IMR-90 (cell line): ENCODE data around the gene LIMCH1. TPM values are rescaled to one million over a fixed set of nuclear protein-coding genes. Genes with fewer than 3 reads are reported as not detected.
A peak's percentile ranks its signal among the peaks of the same experiment; 100 is the strongest.

ENCODE experiments used
- ATAC-seq: fragments of 200-7000 bp; cut with Tn5 transposase; 2 replicates; pipeline ENCODE4 v1.9.1; 2020; ENCODE audit warnings: low read depth, mild to moderate bottlenecking, moderate library complexity
- Bru-seq: library from RNA; stranded (reverse); fragments of 400-500 nt; gene quantifications from one replicate; lab custom pipeline; 2021; lab: Mats Ljungman, UMichigan
- BruChase-seq, 2 experiments: library from RNA; stranded (reverse); fragments of 400-500 nt; gene quantifications; one replicate each; lab custom pipeline; 2021; lab: Mats Ljungman, UMichigan
- BruUV-seq: library from RNA; stranded (reverse); fragments of 400-500 nt; replicated peaks from 2 replicates; lab custom pipeline; 2021; lab: Mats Ljungman, UMichigan
- CTCF ChIA-PET: fragments of 300-600 bp; formaldehyde crosslinking; extraction: SDS; loops from one replicate; lab custom pipeline; 2021; ENCODE audit warnings: antibody characterized with exemption; lab: Yijun Ruan, JAX
- POLR2A ChIA-PET: fragments of 300-600 bp; sonication (Branson Sonifier 250); formaldehyde crosslinking; loops from one replicate; lab custom pipeline; 2022; ENCODE audit warnings: antibody characterized with exemption; ENCODE audit not compliant: unreplicated experiment; lab: Charles Lee
- DNase-seq: peaks from one replicate; pipeline ENCODE4 v3.0.0; 2013
- H2AFZ ChIP-seq: replicated peaks from 2 replicates; pipeline ENCODE3; 2013; ENCODE audit warnings: low read length, mild to moderate bottlenecking; ENCODE audit not compliant: poor library complexity
- H2AK5ac ChIP-seq: 2 replicates; pipeline ENCODE4 v1.6.1; 2013; ENCODE audit warnings: low read depth, low read length, inconsistent platforms
- H2AK9ac ChIP-seq: replicated peaks from 2 replicates; pipeline ENCODE3; 2013; ENCODE audit warnings: mild to moderate bottlenecking, low read depth, low read length, moderate library complexity; ENCODE audit not compliant: poor library complexity
- H2BK120ac ChIP-seq: 2 replicates; pipeline ENCODE4 v1.6.1; 2013; ENCODE audit warnings: low read depth, low read length, inconsistent platforms
- H2BK15ac ChIP-seq: 3 replicates; pipeline ENCODE4 v1.6.1; 2013; ENCODE audit warnings: low read depth, low read length, inconsistent platforms
- H2BK20ac ChIP-seq: 2 replicates; pipeline ENCODE4 v1.6.1; 2013; ENCODE audit warnings: low read depth, mild to moderate bottlenecking, inconsistent platforms, low read length, moderate library complexity
- H2BK5ac ChIP-seq: 2 replicates; pipeline ENCODE4 v1.6.1; 2013; ENCODE audit warnings: mild to moderate bottlenecking, low read depth, low read length, inconsistent platforms; ENCODE audit not compliant: poor library complexity, severe bottlenecking
- H3K14ac ChIP-seq: replicated peaks from 2 replicates; pipeline ENCODE4 v1.6.1; 2013; ENCODE audit warnings: low read depth, low read length, inconsistent platforms
- H3K18ac ChIP-seq: 2 replicates; pipeline ENCODE4 v1.6.1; 2013; ENCODE audit warnings: low read depth, low read length, control low read depth
- H3K23ac ChIP-seq: 2 replicates; pipeline ENCODE4 v1.6.1; 2013; ENCODE audit warnings: low read depth, low read length, inconsistent platforms
- H3K27ac ChIP-seq: 2 replicates; pipeline ENCODE4 v1.5.1; 2013; ENCODE audit warnings: mild to moderate bottlenecking, control low read depth, low read length; ENCODE audit not compliant: insufficient read depth
- H3K27me3 ChIP-seq: 2 replicates; pipeline ENCODE4 v1.6.1; 2013; ENCODE audit warnings: low read length; ENCODE audit not compliant: control insufficient read depth, insufficient read depth
- H3K36me3 ChIP-seq: 2 replicates; pipeline ENCODE4 v1.6.1; 2013; ENCODE audit warnings: low read length, mixed read lengths; ENCODE audit not compliant: control insufficient read depth, insufficient read depth
- H3K4ac ChIP-seq: 2 replicates; pipeline ENCODE4 v1.6.1; 2013; ENCODE audit warnings: low read depth, low read length, inconsistent platforms
- H3K4me1 ChIP-seq: 2 replicates; pipeline ENCODE4 v1.6.1; 2013; ENCODE audit warnings: low read length, mixed read lengths; ENCODE audit not compliant: control insufficient read depth, insufficient read depth
- H3K4me2 ChIP-seq: 2 replicates; pipeline ENCODE4 v1.6.1; 2013; ENCODE audit warnings: low read depth, mild to moderate bottlenecking, control low read depth, low read length, moderate library complexity
- H3K4me3 ChIP-seq: 2 replicates; pipeline ENCODE4 v1.5.1; 2013; ENCODE audit warnings: low read depth, mild to moderate bottlenecking, control low read depth, low read length, moderate library complexity; ENCODE audit not compliant: insufficient read depth
- H3K56ac ChIP-seq: 2 replicates; pipeline ENCODE4 v1.6.1; 2013; ENCODE audit warnings: low read length, inconsistent platforms; ENCODE audit not compliant: insufficient read depth; ENCODE audit errors: extremely low read depth
- H3K79me1 ChIP-seq, 2 experiments: 2 replicates each; pipeline ENCODE4 v1.6.1; 2013; ENCODE audit warnings: low read length in 2 of 2, inconsistent platforms in 1 of 2, low read depth in 1 of 2
- H3K9ac ChIP-seq: 2 replicates; pipeline ENCODE4 v1.6.1; 2013; ENCODE audit warnings: low read depth, low read length, control low read depth
- H3K9me1 ChIP-seq: 2 replicates; pipeline ENCODE4 v1.6.1; 2013; ENCODE audit warnings: low read length, inconsistent platforms; ENCODE audit not compliant: insufficient read depth
- H3K9me3 ChIP-seq: 2 replicates; pipeline ENCODE4 v1.6.1; 2013; ENCODE audit warnings: low read length; ENCODE audit not compliant: control insufficient read depth, insufficient read depth
- H4K20me1 ChIP-seq: 2 replicates; pipeline ENCODE4 v1.6.1; 2013; ENCODE audit warnings: low read length, inconsistent platforms; ENCODE audit not compliant: insufficient read depth
- H4K5ac ChIP-seq: 2 replicates; pipeline ENCODE4 v1.6.1; 2013; ENCODE audit warnings: mild to moderate bottlenecking, low read depth, low read length, control low read depth
- H4K8ac ChIP-seq, 2 experiments: 2 replicates each; pipeline ENCODE4 v1.6.1; 2013; ENCODE audit warnings: low read depth in 2 of 2, low read length in 2 of 2, control low read depth in 1 of 2, inconsistent platforms in 1 of 2
- H4K91ac ChIP-seq: 2 replicates; pipeline ENCODE4 v1.6.1; 2013; ENCODE audit warnings: low read depth, low read length, inconsistent platforms; ENCODE audit not compliant: insufficient read depth
- BHLHE40 ChIP-seq: fragments of 150-350 bp; IDR thresholded peaks from 2 replicates; pipeline ENCODE4 v1.6.1; 2016; ENCODE audit warnings: mild to moderate bottlenecking, low read depth, low read length
- CEBPB ChIP-seq: IDR thresholded peaks from 2 replicates; pipeline ENCODE4 v1.6.1; 2012; ENCODE audit warnings: low read depth, low read length, improper control_type of control experiment
- MAFK ChIP-seq: IDR thresholded peaks from 2 replicates; pipeline ENCODE4 v1.6.1; 2012; ENCODE audit warnings: low read depth, low read length, improper control_type of control experiment
- MAZ ChIP-seq: IDR thresholded peaks from 2 replicates; pipeline ENCODE4 v1.6.1; 2012; ENCODE audit warnings: low read depth, mild to moderate bottlenecking, low read length, improper control_type of control experiment, moderate library complexity, borderline replicate concordance
- NFE2L2 ChIP-seq: fragments of 150-350 bp; IDR thresholded peaks from 2 replicates; pipeline ENCODE4 v1.6.1; 2016; ENCODE audit warnings: low read depth, mild to moderate bottlenecking, low read length
- RAD21 ChIP-seq: IDR thresholded peaks from 2 replicates; pipeline ENCODE4 v1.6.1; 2012; ENCODE audit warnings: low read length, improper control_type of control experiment
- RFX5 ChIP-seq: IDR thresholded peaks from 2 replicates; pipeline ENCODE4 v1.8.0; 2012; ENCODE audit warnings: low read depth, mild to moderate bottlenecking, low read length, moderate library complexity
- SMC3 ChIP-seq: fragments of 150-350 bp; IDR thresholded peaks from 2 replicates; pipeline ENCODE4 v1.6.1; 2016; ENCODE audit warnings: low read depth, mild to moderate bottlenecking, antibody characterized with exemption, low read length, moderate library complexity
- USF2 ChIP-seq: fragments of 150-350 bp; IDR thresholded peaks from 2 replicates; pipeline ENCODE4 v1.6.1; 2017; ENCODE audit warnings: mild to moderate bottlenecking, antibody characterized with exemption, low read length, low read depth
- WGBS, 2 experiments: methylation state at CpG; one replicate each; pipeline versions ENCODE4 v1.1.5 to v1.1.7; 2013; ENCODE audit warnings: missing lambda C conversion rate in 2 of 2; ENCODE audit not compliant: insufficient read length in 1 of 2; ENCODE audit errors: extremely low coverage in 2 of 2; 5-methylcytosine and 5-hydroxymethylcytosine counted together
- dilution Hi-C: fragments of 300-500 bp; cut with HindIII; formaldehyde crosslinking; loops from one replicate; pipeline ENCODE4 v1.14.3; 2018; ENCODE audit warnings: low sequenced_read_pairs; ENCODE audit not compliant: unreplicated experiment
- in situ Hi-C: fragments of 300-500 bp; cut with MboI; formaldehyde crosslinking; loops from 3 replicates; pipeline ENCODE4 v1.14.3; 2019; ENCODE audit warnings: low sequenced_read_pairs, inconsistent platforms, mixed read lengths
- intact Hi-C: fragments of 100-400 bp; cut with micrococcal nuclease; formaldehyde crosslinking; loops from 2 replicates; pipeline ENCODE4 v1.10.0; 2022
- long read RNA-seq: library from polyadenylated mRNA; unstranded; transcript quantifications from one replicate; pipeline ENCODE4 v2.0.0, GENCODE V29; 2021; ENCODE audit not compliant: unreplicated experiment
- polyA plus RNA-seq, 3 experiments: library from polyadenylated mRNA; depleted of rRNA; stranded (reverse); fragments of >200 nt; gene quantifications; 2 replicates each; pipeline ENCODE4 v1.2.3, GENCODE V29; 2012; ENCODE audit warnings: low replicate concordance in 1 of 3
- total RNA-seq: library from RNA; depleted of rRNA; stranded (reverse); fragments of >200 nt; gene quantifications from 2 replicates; pipeline ENCODE4 v1.2.3, GENCODE V29; 2012; rRNA removed

The LIMCH1 gene, protein sequence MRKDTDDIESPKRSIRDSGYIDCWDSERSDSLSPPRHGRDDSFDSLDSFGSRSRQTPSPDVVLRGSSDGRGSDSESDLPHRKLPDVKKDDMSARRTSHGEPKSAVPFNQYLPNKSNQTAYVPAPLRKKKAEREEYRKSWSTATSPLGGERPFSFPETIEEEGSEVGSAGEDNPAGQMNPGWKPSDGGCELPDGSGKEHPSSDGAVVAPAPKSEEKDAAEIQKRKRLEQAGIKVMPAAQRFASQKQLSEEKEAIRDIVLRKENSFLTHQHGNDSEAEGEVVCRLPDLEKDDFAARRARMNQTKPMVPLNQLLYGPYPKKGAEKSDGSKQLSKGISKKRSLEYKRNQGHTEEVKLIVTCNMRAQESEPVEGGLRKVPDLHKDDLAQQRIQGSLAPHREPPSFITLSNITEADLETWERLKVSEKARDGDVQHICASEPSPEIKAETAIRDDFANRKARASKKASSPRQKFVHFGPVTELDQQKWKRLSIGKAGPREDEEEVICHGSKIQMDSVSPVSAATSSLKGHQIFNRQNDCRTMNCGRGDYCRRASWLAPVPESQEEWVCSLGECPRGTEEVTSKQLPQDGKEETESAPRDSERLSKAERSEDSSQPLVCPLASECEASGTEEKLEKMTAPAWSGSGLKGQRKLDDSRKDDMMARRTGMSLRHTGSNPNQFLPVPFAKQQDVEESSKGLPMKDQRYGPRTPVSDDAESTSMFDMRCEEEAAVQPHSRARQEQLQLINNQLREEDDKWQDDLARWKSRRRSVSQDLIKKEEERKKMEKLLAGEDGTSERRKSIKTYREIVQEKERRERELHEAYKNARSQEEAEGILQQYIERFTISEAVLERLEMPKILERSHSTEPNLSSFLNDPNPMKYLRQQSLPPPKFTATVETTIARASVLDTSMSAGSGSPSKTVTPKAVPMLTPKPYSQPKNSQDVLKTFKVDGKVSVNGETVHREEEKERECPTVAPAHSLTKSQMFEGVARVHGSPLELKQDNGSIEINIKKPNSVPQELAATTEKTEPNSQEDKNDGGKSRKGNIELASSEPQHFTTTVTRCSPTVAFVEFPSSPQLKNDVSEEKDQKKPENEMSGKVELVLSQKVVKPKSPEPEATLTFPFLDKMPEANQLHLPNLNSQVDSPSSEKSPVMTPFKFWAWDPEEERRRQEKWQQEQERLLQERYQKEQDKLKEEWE (N-terminal part only)
- total RNA-seq (2.2 and 2.9 TPM in 2 replicates), polyA plus RNA-seq (2012; rRNA removed) (0.89 and 1.1 TPM in 2 replicates), Bru-seq, nascent RNA (percentile 37 among the genes with signal in this experiment), BruChase-seq, experiment 1, labeled RNA remaining after a 6-hour chase (percentile 36 among the genes with signal in this experiment), BruChase-seq, experiment 2, labeled RNA remaining after a 2-hour chase (percentile 31 among the genes with signal in this experiment)
- polyA plus RNA-seq (2012; cell fraction: cytosol; rRNA removed) = 0.36 and 0.64 TPM in 2 replicates
- polyA plus RNA-seq (2012; cell fraction: nucleus; rRNA removed; ENCODE audit: low replicate concordance) = 1.3 and 1.5 TPM in 2 replicates
- long read RNA-seq, full-length matches to known transcripts = 2 of 7 reads
- long read RNA-seq, partial matches to known transcripts = 5 of 7 reads
- long read RNA-seq, other reads (novel, unspliced or antisense) = 0 of 7 reads

DNA sequence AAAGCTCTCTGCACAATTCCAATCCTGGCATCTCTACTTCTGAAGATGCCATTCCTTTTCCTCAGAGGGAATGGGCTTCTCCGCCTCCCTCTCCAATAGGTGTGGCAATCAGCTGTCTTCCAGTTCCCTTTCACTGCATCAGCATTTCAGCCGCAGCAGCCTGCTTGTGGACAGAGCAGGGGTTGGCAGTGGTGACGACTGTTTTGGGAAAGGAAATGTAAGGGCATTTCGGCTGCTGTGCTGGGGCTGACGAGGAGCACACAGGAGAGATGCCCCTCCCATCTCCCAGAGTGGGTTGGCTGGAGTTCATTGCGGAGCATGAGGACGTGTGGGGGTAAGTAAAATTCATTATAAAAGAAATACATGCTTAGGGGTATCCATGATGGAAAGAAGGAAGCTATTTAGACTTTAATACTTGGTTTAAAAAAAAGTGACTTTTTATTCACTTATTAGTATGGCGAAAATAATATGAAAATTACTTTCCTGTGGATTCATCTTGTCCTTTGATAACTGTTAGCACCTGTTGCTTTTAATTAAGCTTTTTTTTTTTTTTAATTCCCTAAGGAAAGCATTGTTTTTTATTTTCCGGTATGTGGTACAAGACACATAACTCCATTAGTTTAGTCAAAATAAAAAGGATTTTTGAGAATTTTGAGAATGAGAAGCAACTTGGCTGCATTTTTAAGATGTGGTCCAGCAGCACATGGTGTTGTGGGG is at the start of gene LIMCH1:
Gene LIMCH1 (plus strand): TSS at position 141 of the 717 bp plus-strand sequence. CDS start 67,839 bp downstream, outside the sequence.
- Histone ChIP-seq H2AK9ac (no peak within 1 kb of the TSS), H4K91ac (no peak within 1 kb of the TSS), H4K5ac (no peak within 1 kb of the TSS), H4K20me1 (no peaks in the 10 kb centered on the region), H3K18ac (no peak within 1 kb of the TSS), H3K4me3 (no peak within 1 kb of the TSS), H3K56ac (no peak within 1 kb of the TSS), H3K79me1 (no peaks in the 10 kb centered on the region), H3K9me3 (no peaks in the 10 kb centered on the region), H3K27ac (no peak within 1 kb of the TSS), H2BK5ac (no peak within 1 kb of the TSS), H3K4me1 (no peaks in the 10 kb centered on the region), H2BK15ac (no peak within 1 kb of the TSS), H2AK5ac (no peak within 1 kb of the TSS), H3K4ac (no peak within 1 kb of the TSS), H3K9ac (no peak within 1 kb of the TSS), H3K14ac (no peak within 1 kb of the TSS), H2AFZ (no peak within 1 kb of the TSS), H3K4me2 (no peak within 1 kb of the TSS), H2BK120ac (no peak within 1 kb of the TSS), H3K9me1 (no peaks in the 10 kb centered on the region), H3K36me3 (no peaks in the 10 kb centered on the region), H3K23ac (no peak within 1 kb of the TSS), H4K8ac (no peak within 1 kb of the TSS), H2BK20ac (no peak within 1 kb of the TSS), H3K27me3 (no peaks in the 10 kb centered on the region; the same call in 1 of the 2 replicates)
- DNase-seq (no peak), ATAC-seq (no peak)
- intact Hi-C loops = no loop called here
- ChIA-PET CTCF (interaction anchor here (0.6 kb wide), 1 partner anchor 14 kb away, joined by 4 read pairs; no protein-coding TSS in a partner anchor), POLR2A (no interaction called here)
- no TSS peak for BruUV-seq
- dilution Hi-C loops = no loop called here
- in situ Hi-C loops = no loop called here
- WGBS, 2 experiments = no CpG with 5 or more reads among the region's 9 CpGs
- TF ChIP-seq NFE2L2 (no peak), RFX5 (no peak), MAFK (no peak), BHLHE40 (no peak), USF2 (no peak), MAZ (no peak), RAD21 (no peak), SMC3 (no peak), CEBPB (no peak)
